Mucosa of descending colon (tissue), 3 donors: Measurements from ENCODE around the gene OTULINL. TPM values are rescaled to one million over a fixed set of nuclear protein-coding genes. Genes with fewer than 3 reads are reported as not detected.

Experiments
- ATAC-seq: fragments of 200-7000 bp; cut with Tn5 transposase; one replicate; pipeline ENCODE4 v1.9.1; 2020; ENCODE audit warnings: mild to moderate bottlenecking, moderate library complexity
- DNase-seq, 3 donors: peaks; one replicate each; pipeline ENCODE4 v3.0.0-alpha.2; 2020
- H3K36me3 ChIP-seq: fragments of 200-600 bp; one replicate; pipeline ENCODE4 v1.8.0; 2021; ENCODE audit warnings: low read depth, mild to moderate bottlenecking
- H3K4me1 ChIP-seq: fragments of 200-600 bp; one replicate; pipeline ENCODE4 v1.8.0; 2021; ENCODE audit warnings: low read depth, mild to moderate bottlenecking
- H3K4me3 ChIP-seq: fragments of 200-600 bp; one replicate; pipeline ENCODE4 v1.8.0; 2021; ENCODE audit warnings: mild to moderate bottlenecking
- H3K9me3 ChIP-seq: fragments of 200-600 bp; one replicate; pipeline ENCODE4 v1.8.0; 2021; ENCODE audit warnings: mild to moderate bottlenecking
- intact Hi-C, 2 donors: fragments of 100-400 bp; cut with DNase I in 1 of 2; cut with micrococcal nuclease in 1 of 2; formaldehyde crosslinking; loops; one replicate each; pipeline versions ENCODE4 v1.11.0 to v1.11.1; 2022; cut with DNase I, micrococcal nuclease
- total RNA-seq, 3 donors: library from RNA; stranded (reverse); fragmentation: NEBNext Ultra II Directional in 2 of 3; extraction: Animal tissue kit (Norgen Biotek cat#: 25700) in 2 of 3; gene quantifications; one replicate each; pipeline versions ENCODE4 v1.2.1 to v1.2.4, GENCODE V29; 2021 to 2023
- TF ChIP-seq, protein P1 (sequence below): fragments of 200-600 bp; IDR thresholded peaks from one replicate; pipeline ENCODE4 v1.8.0; 2022; ENCODE audit warnings: antibody characterized with exemption, mild to moderate bottlenecking
- donor health status: DM: no; HTN: no; CAD: no; lungs with moderate emphysema.
- donor health status: DM: no; HTN: no; CAD: no.
- donor health status: DM: no; HTN: yes; CAD: no.

OTULINL gene
- total RNA-seq, 3 donors from 2014 or later: 33.9 to 67.2 (median 60.1) TPM

DNA sequence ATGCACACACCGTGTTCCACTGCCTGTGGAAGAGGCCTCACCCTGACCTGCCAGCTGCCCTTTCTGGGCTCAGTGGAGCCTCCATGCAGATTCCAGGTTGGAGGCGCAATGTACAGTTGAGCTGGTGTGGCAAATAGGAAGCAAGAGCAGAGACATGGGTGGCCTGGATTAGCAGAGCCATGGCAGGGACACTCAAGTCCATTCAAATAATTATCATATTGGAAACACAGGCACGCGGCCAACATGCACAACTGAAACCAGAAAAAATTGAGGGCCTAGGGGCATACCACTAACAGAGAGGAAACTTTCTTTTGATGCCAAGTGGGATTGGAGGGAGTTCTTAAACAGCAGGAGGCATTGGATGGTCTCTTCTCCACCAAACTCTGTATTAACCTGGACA lies 35.8 kb downstream of the OTULINL start:
- Histone ChIP-seq H3K36me3 (no peaks in the 10 kb centered on the region), H3K4me1 (no peaks in the 10 kb centered on the region), H3K4me3 (no peak overlapping the region), H3K9me3 (no peaks in the 10 kb centered on the region)
- TF ChIP-seq, protein P1, sequence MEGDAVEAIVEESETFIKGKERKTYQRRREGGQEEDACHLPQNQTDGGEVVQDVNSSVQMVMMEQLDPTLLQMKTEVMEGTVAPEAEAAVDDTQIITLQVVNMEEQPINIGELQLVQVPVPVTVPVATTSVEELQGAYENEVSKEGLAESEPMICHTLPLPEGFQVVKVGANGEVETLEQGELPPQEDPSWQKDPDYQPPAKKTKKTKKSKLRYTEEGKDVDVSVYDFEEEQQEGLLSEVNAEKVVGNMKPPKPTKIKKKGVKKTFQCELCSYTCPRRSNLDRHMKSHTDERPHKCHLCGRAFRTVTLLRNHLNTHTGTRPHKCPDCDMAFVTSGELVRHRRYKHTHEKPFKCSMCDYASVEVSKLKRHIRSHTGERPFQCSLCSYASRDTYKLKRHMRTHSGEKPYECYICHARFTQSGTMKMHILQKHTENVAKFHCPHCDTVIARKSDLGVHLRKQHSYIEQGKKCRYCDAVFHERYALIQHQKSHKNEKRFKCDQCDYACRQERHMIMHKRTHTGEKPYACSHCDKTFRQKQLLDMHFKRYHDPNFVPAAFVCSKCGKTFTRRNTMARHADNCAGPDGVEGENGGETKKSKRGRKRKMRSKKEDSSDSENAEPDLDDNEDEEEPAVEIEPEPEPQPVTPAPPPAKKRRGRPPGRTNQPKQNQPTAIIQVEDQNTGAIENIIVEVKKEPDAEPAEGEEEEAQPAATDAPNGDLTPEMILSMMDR: no peak
- intact Hi-C loops: no loop called here
- no peak for DNase-seq
- ATAC-seq: no peak

DNA sequence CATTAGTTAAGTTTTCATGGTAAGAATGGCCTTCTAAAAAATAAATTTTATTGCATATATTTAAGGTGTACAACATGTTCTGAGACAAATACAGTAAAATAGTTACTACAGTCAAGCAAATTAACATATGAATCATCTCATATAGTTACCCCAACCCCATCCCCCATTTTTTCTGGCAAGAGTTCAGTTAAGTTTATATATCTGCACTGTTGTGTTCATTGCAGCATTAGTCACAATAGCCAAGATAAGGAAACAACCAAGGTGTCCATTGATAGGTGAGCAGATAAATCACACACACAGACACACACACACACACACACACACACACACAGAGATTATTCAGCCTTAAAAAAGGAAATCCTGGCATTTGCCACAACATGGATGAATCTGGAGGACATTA lies 45.7 kb downstream of the OTULINL start:
- Histone ChIP-seq H3K4me3 (no peak overlapping the region), H3K9me3 (no peaks in the 10 kb centered on the region), H3K36me3 (no peaks in the 10 kb centered on the region), H3K4me1 (no peaks in the 10 kb centered on the region)
- DNase-seq: no peak
- intact Hi-C loops: no loop called here
- peak; percentile 49 for ATAC-seq
- TF ChIP-seq, protein P1: no peak

DNA sequence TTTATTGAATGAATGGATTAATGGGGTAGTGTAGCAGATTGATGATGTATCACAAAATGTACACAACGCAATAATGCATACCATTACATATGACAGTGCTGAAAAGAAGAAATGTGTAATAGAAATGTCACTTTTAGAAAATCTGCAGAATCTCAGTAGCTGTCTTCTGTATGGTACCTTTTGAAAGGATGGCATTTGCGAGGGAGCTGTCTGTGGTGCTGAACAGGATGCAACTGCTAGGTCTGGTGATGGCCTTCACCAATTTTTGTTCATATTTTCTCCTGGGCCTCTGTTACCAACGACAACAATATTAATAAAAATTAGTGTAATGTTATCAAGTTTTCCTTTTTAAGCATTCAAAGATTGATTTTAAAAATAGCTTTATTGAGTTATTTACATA lies 46.8 kb downstream of the OTULINL start:
- intact Hi-C loops: no loop called here
- peak in 2 of 3 donors; percentile 41 to 61 for DNase-seq
- no peak overlapping the region for H3K4me3 ChIP-seq
- no peaks in the 10 kb centered on the region for H3K4me1 ChIP-seq
- TF ChIP-seq, protein P1: no peak
- H3K9me3 ChIP-seq: peaks cover 4% of the 10 kb centered on the region
- ATAC-seq: peak; percentile 41
- H3K36me3 ChIP-seq: no peaks in the 10 kb centered on the region

DNA sequence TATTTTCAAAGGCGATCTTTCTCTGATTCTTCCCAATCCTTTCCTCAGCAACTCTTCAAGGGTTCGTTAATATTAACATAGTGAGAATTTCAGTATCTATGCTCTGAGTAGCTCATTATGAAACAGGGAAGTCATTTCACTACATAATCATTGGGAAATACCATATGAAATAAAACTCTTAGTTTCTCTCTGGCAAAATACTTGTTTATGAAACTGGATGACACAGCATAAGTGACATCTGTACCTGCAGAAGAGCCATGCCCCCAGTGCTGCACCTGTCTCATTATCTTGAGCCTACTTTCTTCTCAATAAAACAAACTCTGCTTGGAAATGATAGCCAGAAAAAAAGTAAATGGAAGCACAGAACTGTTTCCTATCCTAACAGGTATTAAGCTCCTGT lies 49.1 kb downstream of the OTULINL start:
- DNase-seq (no peak), ATAC-seq (no peak)
- Histone ChIP-seq H3K9me3 (peaks cover 5% of the 10 kb centered on the region), H3K4me3 (no peak overlapping the region), H3K36me3 (no peaks in the 10 kb centered on the region), H3K4me1 (no peaks in the 10 kb centered on the region)
- intact Hi-C loops: no loop called here
- TF ChIP-seq, protein P1: no peak

- intact Hi-C loops: no loop called here
- TF ChIP-seq, protein P1: no peak
These were observed 54.1 kb downstream of the OTULINL start for GRCh38 chr5:14635656-14636055.

DNA sequence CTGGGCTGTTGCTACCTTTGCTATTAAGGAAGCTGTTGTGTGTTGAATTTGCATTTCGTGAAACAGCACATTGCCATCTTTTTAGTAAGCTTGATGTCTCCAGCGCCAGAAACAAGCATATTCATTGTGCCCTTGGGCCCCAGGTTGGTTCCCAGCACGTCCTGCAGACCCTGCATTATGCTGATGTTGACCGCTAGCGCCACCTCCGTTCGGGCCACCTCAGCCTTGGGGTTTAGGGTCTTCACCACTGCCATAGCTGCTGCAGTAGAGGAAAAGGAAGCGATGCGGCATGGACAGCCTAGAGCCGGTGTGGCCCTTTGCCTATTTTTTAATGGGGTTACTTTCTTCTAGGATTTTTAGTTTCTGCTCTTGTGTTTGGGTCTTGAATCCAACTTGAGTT lies 59.2 kb downstream of the OTULINL start:
- H3K4me3 ChIP-seq: no peak overlapping the region
- H3K36me3 ChIP-seq: no peaks in the 10 kb centered on the region
- no peaks in the 10 kb centered on the region for H3K9me3 ChIP-seq
- H3K4me1 ChIP-seq: no peaks in the 10 kb centered on the region
- intact Hi-C loops: no loop called here
- DNase-seq (no peak), ATAC-seq (no peak)
- TF ChIP-seq, protein P1: no peak

More at GRCh38 chr5:14635656-14636055, 54.1 kb downstream of the OTULINL start:
- ATAC-seq: no peak
- Histone ChIP-seq H3K9me3 (peaks cover 5% of the 10 kb centered on the region), H3K36me3 (no peaks in the 10 kb centered on the region), H3K4me1 (no peaks in the 10 kb centered on the region), H3K4me3 (no peak overlapping the region)
- no peak for DNase-seq
